Measurements from ENCODE around the gene REV1. TPM values are rescaled to one million over a fixed set of nuclear protein-coding genes. Genes with fewer than 3 reads are reported as not detected.

Gene REV1
- total and polyA plus RNA-seq, 2 of the 8 experiments (the other 6 are each of a cell fraction or from before 2014, with no cell fraction given) = 16.6 to 34.3 TPM

DNA sequence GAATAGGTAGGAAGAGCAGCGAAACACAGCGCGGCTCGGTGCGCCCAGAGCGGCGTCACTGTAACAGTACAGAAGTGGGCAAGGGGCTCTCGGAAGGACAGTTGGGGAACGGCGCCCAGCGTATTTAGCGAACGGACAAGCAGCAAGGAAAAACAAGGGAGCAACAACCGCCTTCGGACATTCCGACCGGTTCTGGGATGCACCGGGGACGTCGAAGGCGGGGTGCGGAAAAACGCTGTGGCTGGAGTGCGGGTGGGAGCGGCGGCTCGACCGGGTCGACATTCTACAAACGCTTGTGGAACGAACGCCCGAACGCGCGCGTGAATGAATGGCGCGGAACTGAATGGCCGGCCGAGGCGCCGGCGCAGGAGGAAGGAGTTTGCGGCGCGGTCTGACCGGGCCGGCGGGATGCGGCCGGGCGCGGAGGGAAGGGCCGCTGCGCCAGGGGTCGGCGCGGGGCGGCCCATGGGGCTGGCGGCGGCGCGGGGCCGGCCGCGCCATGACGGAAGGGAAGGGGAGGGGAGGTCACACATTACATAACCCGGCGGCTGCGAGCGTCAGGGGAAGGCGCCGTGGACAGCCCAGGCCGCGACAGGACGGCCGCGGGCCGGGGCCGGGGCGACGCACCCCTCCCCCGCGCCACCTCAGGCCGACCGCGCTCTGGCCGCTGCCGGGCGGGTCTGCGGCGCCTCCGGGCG, 605 bp downstream of the REV1 start:
- H2BK120ac ChIP-seq (replicated peaks; ENCODE audit: low read depth, low read length) = no peak overlapping the region
- peak overlapping the region; percentile 29; the same call in 1 of the 2 replicates for H2BK5ac ChIP-seq (ENCODE audit: low read depth, low read length)
- H3K14ac ChIP-seq (ENCODE audit: insufficient read length) = no peak overlapping the region
- H4K91ac ChIP-seq (replicated peaks; ENCODE audit: insufficient read length, low read length) = peak overlapping the region; percentile 28
- H3K36me3 ChIP-seq (ENCODE audit: control insufficient read depth in 2 of 4, insufficient read depth in 4 of 4, low read length in 3 of 4) = no peaks in the 10 kb centered on the region
- no peak overlapping the region for H2AFZ ChIP-seq (ENCODE audit: low read length)
- H3K79me2 ChIP-seq (ENCODE audit: control insufficient read depth in 1 of 2, insufficient read depth in 2 of 2, low read length in 2 of 2) = peaks cover 11 to 50% of the 10 kb centered on the region in 2 experiments
- ChIA-PET POLR2A (ENCODE audit: partially characterized antibody) (no interaction called here), CTCF (ENCODE audit: partially characterized antibody) (no interaction called here)
- H3K56ac ChIP-seq (replicated peaks; ENCODE audit: insufficient read length, low read depth, low read length) = peak overlapping the region; percentile 59
- no peak overlapping the region for H2BK20ac ChIP-seq (ENCODE audit: low read length)
- H3K9me3 ChIP-seq (ENCODE audit: insufficient read depth in 2 of 2, low read depth in 1 of 2, low read length in 1 of 2) = no peaks in the 10 kb centered on the region
- H3K9ac ChIP-seq (replicated peaks in 1 of 4; ENCODE audit: extremely low read depth in 1 of 4, low read depth in 3 of 4, low read length in 3 of 4) = peak overlapping the region; percentile 88 to 94 (median 90)
- H3K27ac ChIP-seq (ENCODE audit: low read depth, low read length) = peak overlapping the region; percentile 89
- peak overlapping the region; percentile 95 for H3K18ac ChIP-seq (ENCODE audit: extremely low read depth, low read length)
- no peak overlapping the region for H3K23ac ChIP-seq (ENCODE audit: insufficient read length)
- no peak overlapping the region for H2BK15ac ChIP-seq (ENCODE audit: low read length)
- DNase-seq (ENCODE audit: low read depth in 1 of 2, low spot score in 2 of 2) (peak in 1 of 2 experiments; percentile 73), FAIRE-seq (no peak)
- H3K4ac ChIP-seq (replicated peaks; ENCODE audit: insufficient read length, low read depth, low read length) = no peak overlapping the region
- H4K8ac ChIP-seq (ENCODE audit: extremely low read depth, insufficient read depth, low read length) = peak overlapping the region; percentile 90; the same call in 1 of the 2 replicates
- no peak overlapping the region for H2AK5ac ChIP-seq (ENCODE audit: low read depth, low read length)
- 0 out of 2 replicates have a peak overlapping the region, but pooled peaks have one; percentile 10 for H2BK12ac ChIP-seq (ENCODE audit: low read depth, low read length)
- peaks cover 3 to 5% (median 3%) of the 10 kb centered on the region in 4 experiments; a peak in 5 of 7 replicates for H3K4me1 ChIP-seq (replicated peaks in 1 of 4; ENCODE audit: control insufficient read depth in 3 of 4, insufficient read depth in 4 of 4, low read length in 3 of 4)
- H3K27me3 ChIP-seq (replicated peaks in 1 of 4; ENCODE audit: control insufficient read depth in 3 of 4, extremely low read depth in 1 of 4, insufficient read depth in 3 of 4, low read length in 3 of 4) = no peaks in the 10 kb centered on the region
- H3K4me2 ChIP-seq (ENCODE audit: insufficient read depth in 1 of 2, low read depth in 2 of 2, low read length in 2 of 2) = peak overlapping the region; percentile 83 to 93
- peak overlapping the region; percentile 87 for H4K5ac ChIP-seq (ENCODE audit: insufficient read length, low read depth, low read length)
- 1% methylated on average over 72 of the region's 95 CpGs; no CpG with 5 or more reads in 1 of the 2 experiments for WGBS, 2 experiments (ENCODE audit: extremely low coverage in 1 of 2, insufficient coverage in 1 of 2, insufficient read length in 1 of 2, insufficient replicate concordance in 2 of 2, low coverage in 1 of 2, low lambda C conversion rate in 2 of 2, missing lambda C conversion rate in 1 of 2)
- H4K20me1 ChIP-seq (replicated peaks in 1 of 2; ENCODE audit: control insufficient read depth in 1 of 2, insufficient read depth in 2 of 2, low read length in 2 of 2) = peaks cover 3 to 7% of the 10 kb centered on the region in 2 experiments
- H3K4me3 ChIP-seq (ENCODE audit: extremely low read depth in 1 of 4, insufficient read depth in 2 of 4, low read depth in 3 of 4, low read length in 4 of 4) = peak overlapping the region; percentile 90 to 94 (median 93)
- H3K23me2 ChIP-seq (ENCODE audit: low read depth, low read length) = peaks cover 5% of the 10 kb centered on the region; the same call in 1 of the 2 replicates
- H3K79me1 ChIP-seq (ENCODE audit: low read depth, low read length) = peaks cover 2% of the 10 kb centered on the region; the same call in 1 of the 2 replicates
- TF ChIP-seq KDM4A (IDR thresholded peaks at IDR 0.05; ENCODE audit: low read depth, low read length, severe bottlenecking) (peak; percentile 62), ATF3 (IDR thresholded peaks at IDR 0.05; ENCODE audit: insufficient read depth, low read depth, low read length) (no peak), ASH2L (IDR thresholded peaks at IDR 0.05; ENCODE audit: low read length) (peak; percentile 75), YY1 (IDR thresholded peaks at IDR 0.05; ENCODE audit: low read depth, low read length) (peak; percentile 11; the same call in 1 of the 2 replicates), SP4 (IDR thresholded peaks at IDR 0.05; ENCODE audit: low read length) (no peak), CTBP2 (IDR thresholded peaks at IDR 0.05; ENCODE audit: borderline replicate concordance, insufficient read depth, insufficient read length, low read length) (no peak), RBBP5 (IDR thresholded peaks at IDR 0.05; ENCODE audit: borderline replicate concordance, low read depth, low read length) (peak; percentile 83; the same call in 1 of the 2 replicates), TAF1 (IDR thresholded peaks at IDR 0.05; ENCODE audit: low read depth, low read length) (peak; percentile 50), CBX5 (IDR thresholded peaks at IDR 0.05; ENCODE audit: low read depth, low read length) (no peak), PHF8 (conservative IDR thresholded peaks at IDR 0.05; ENCODE audit: low read depth, low read length) (peak; percentile 45; the same call in 1 of the 2 replicates), EGR1 (IDR thresholded peaks at IDR 0.05; ENCODE audit: borderline replicate concordance, low read depth, low read length) (no peak), POLR2A (IDR thresholded peaks at IDR 0.05; ENCODE audit: control extremely low read depth in 1 of 2, low read depth in 2 of 2, low read length in 2 of 2) (peak; percentile 56 to 73; a peak in 2 of 3 replicates)

All from H1 (cell line).